GM19043 (cell line): ENCODE results near the gene HTT.
A peak's percentile ranks its signal among the peaks of the same experiment; 100 is the strongest.
"Not testable (repeated sequence)": the region's sequence is repeated elsewhere in the genome, so short reads cannot be mapped to it uniquely, and the experiment has no call there.

Experiments used
- ATAC-seq: cut with Tn5 transposase; IDR thresholded peaks from one replicate; pipeline ENCODE4 v1.9.1; 2021; ENCODE audit warnings: low read depth; ENCODE audit not compliant: unreplicated experiment

HTT gene

GRCh38 chr4:3075652-3075981 lies 1.1 kb downstream of the HTT start:
- ATAC-seq: no peak

GRCh38 chr4:3077796-3078195 lies 3.3 kb downstream of the HTT start:
- peak; percentile 43 for ATAC-seq

GRCh38 chr4:3079694-3080123 lies 5.2 kb downstream of the HTT start:
- ATAC-seq: no peak

- no peak for ATAC-seq
These were observed 8.5 kb downstream of the HTT start for GRCh38 chr4:3082925-3083515.

DNA sequence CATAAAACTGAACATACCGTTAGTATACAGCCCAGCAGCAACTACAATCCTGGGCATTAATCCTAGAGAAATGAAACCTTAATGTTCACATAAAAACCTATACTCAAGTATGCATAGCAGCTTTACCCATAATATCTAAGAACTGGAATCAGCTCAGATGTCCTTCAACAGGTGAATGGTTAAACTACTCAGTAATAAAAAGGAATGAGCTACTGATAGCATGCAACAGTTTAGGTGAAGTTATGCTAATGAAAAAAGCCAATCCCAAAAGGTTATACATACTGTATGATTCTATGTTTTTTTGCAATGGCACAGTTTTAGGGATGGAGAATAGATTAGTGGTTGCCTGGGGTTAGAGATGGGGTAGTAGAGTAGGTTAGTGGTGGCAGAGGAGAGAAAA lies 9.3 kb downstream of the HTT start:
- no peak for ATAC-seq

GRCh38 chr4:3085948-3086670 lies 11.6 kb downstream of the HTT start:
- no peak for ATAC-seq

DNA sequence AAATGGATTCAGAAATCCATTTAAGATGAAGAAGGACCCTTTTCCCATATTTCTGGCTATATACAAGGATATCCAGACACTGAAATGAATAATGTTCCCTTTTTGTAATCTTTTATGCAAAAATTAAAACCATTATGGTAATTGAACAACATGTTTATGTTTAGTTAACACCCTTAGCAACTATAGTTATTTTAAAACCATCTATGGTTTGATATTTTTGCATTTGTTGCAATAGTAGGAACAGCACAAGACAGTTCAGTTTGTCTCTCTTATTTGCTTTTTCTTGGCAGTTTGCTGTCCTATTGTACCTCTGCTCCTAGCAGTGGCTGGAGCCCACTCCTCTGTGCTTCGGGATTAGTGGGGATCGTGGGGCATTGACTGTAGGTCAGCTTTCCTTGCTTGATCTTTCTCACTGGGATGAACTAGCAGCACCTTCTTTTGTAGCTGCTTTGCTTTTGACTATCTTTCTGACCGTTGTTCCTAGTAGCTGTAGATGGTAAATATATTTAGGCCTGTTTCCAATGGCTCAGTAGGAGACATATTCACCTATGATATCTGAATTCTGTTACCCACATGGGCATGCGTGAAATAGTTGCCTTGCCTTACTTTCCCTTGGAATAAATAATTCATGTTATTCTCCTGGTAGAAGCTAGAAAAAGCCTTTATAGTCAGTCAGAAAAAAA lies 12.8 kb downstream of the HTT start:
- no peak for ATAC-seq

- no peak for ATAC-seq
These were observed 17.0 kb downstream of the HTT start for GRCh38 chr4:3091464-3091863.

GRCh38 chr4:3094701-3095100 lies 20.2 kb downstream of the HTT start:
- not testable (repeated sequence) for ATAC-seq

DNA sequence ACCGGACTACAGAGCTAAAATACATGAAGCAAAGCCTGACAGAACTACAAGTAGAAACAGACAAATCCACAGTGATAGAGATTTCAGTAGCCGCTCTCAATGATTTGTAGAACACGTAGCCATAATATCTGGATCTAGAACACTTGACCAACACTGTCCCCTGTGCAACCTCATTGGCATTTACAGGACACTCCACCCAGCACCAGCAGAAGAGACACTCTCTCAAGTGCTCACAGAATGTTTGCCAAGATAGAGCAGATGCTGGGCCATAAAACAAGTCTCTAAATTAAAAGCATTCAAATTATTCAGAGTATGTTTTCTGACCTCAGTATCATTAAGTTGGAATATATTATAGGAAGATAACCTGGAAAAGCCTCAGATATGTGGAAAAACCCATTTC lies 21.7 kb downstream of the HTT start:
- ATAC-seq: no peak

DNA sequence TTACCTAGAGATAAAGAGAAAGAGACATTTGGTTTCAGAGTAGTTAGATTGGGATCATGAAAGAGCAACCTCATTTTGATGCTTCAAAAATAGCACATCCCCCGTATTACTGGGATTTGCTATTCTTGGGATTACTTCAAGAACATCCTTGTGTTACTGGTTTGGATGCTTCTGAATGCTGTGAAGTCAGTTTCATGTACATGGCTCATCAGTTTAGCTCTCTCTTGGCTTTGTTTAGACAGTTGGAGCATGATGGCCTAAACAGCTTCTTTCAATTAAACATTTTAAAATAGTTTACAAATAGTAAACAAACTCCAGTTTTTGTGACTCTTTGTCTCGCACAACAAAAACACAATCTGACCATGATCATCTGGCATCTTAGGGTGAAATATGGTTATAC lies 23.9 kb downstream of the HTT start:
- ATAC-seq: no peak

DNA sequence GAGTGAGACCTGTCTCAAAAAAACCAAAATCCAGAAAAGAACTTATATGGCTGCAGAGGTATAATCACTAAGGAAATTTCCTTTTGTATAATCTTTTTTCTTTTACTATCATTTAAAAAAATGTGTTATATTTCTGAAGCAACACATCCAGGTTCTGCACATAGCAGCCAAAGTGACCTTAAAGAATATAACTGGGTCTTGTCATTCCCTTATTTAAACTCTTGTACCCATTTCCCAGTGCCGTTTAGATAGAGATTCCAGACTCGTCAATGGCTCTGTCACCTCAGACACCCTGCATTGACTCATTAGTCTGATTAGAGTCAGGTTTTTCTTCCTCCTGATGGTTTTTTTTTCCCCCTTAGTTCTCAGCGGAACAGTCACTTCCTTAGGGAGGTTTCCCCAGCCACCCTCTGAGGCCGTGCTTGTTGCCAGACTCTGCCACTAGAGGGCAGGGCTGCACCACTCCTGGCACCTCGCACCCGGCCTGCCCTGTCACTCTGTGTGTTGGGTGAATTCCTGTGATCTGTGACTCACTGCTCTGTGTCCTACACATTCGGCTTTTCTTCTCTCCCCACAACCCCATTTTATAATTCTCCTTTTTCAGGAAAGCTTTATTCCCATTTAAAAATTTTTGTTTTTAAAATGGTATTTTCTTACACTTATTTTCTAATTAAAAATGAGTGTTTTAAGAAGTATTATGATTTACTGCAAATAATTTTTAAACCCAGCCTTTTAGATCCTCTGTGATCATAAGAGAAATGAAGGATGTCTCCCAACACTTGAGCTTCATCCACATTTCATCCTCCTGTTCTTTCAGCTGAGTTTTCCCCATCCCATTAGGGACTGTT lies 32.1 kb downstream of the HTT start:
- ATAC-seq: peak; percentile 90

- ATAC-seq: no peak
These were observed 32.8 kb downstream of the HTT start for GRCh38 chr4:3107271-3107670.

GRCh38 chr4:3107691-3108121 lies 33.2 kb downstream of the HTT start:
- no peak for ATAC-seq

DNA sequence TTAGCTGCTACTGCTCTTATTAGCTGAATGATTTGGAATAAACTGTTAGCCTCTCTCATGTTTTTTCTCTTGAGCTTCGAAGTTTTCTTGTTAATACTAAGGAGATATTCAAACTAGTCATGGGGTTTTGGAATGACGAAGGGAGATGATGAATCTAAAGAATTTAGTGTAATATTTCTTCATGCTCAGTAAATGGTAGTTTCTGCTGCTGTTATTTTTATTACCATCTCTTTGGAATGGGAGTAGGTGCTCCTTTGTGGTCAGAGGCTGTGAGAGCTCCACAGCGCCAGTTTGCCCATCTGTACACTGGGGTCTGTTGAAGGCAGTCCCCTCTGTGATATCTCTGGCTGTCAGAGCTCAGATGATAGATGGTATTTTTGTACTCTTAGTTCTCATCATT lies 33.7 kb downstream of the HTT start:
- no peak for ATAC-seq

- no peak for ATAC-seq
These were observed 37.0 kb downstream of the HTT start for GRCh38 chr4:3111461-3111860.

DNA sequence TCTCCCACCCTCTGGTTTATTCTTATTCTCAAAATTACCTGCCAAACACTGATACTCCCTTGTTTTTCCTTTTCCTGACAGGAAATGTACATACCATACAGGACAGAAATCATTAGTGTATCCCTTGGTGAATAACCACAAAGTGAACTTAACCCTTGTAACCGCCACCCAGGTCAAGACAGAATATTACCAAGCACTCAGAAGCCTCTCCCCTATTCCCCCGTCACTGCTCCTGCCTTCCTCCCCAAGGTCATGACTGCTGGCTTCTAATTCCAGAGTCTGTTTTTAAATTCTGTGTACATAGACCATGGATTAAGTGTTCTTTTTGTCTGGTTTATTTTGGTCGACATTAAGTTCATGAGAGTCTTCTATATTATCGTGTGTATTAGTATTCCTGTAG lies 37.7 kb downstream of the HTT start:
- no peak for ATAC-seq

GRCh38 chr4:3112609-3113469 lies 38.4 kb downstream of the HTT start:
- no peak for ATAC-seq

DNA sequence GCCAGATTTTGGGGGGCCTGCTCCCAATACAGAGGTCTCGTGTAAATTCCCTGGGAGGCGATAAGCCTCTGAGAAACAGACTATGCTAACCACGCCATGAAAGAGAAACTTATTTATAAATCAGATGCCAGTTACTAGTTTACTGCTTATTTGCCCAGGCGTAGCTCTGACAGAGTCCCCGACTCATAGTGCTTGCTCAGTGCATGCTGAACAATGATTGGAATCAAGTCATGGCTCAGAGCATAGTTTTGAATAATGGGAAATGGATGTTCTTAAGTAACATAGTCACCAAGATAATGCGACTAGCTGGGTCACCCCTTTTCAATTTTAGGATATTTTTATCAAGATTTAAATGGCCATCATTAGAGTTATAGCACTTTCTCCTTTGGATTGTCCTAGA lies 39.9 kb downstream of the HTT start:
- ATAC-seq: no peak

DNA sequence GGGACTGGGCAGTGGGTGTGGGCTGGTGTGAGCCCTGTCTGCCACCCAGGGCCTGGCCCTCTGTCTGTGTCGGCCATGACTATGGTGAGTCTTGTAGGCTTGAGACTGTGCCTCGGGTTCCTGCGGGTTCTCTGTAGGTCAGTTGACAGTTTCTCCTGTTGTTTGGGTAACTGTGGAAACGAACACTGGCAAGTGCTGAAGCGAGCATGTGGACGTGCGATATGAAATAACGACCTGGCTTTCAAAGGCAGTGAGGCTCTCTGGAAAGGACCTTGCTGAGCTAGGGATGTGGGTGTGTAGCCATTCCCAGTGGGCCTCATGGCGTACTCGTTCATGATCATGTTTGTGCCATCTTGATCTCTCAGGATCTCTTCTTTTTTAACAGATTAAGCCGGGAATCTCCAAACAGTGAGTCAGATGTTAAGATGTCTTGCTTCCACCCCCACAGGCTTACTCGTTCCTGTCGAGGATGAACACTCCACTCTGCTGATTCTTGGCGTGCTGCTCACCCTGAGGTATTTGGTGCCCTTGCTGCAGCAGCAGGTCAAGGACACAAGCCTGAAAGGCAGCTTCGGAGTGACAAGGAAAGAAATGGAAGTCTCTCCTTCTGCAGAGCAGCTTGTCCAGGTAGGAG lies 41.3 kb downstream of the HTT start:
- ATAC-seq: no peak
